ENCODE measurements around the gene NECTIN2.

DNA sequence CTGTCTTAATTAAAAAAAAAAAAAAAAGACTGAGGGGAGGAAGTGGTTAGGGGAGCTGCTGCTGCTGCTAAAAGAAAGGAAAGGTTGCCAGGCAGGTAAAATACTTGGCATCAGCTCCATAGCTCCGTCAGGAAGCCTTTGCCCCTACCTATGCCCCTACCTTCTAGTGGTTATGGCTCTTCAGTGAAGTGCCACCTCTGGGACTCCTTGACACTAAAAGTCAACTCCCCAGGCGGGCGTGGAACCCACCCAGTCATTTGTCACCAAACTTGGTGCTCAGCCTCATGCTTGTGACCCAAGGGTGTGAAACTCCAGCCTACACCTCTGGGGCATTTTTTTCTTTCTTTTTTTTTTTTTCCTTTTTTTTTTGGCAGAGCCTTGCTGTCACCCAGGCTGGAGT, 4.9 kb upstream of the NECTIN2 start:
- TF ChIP-seq, protein P1, sequence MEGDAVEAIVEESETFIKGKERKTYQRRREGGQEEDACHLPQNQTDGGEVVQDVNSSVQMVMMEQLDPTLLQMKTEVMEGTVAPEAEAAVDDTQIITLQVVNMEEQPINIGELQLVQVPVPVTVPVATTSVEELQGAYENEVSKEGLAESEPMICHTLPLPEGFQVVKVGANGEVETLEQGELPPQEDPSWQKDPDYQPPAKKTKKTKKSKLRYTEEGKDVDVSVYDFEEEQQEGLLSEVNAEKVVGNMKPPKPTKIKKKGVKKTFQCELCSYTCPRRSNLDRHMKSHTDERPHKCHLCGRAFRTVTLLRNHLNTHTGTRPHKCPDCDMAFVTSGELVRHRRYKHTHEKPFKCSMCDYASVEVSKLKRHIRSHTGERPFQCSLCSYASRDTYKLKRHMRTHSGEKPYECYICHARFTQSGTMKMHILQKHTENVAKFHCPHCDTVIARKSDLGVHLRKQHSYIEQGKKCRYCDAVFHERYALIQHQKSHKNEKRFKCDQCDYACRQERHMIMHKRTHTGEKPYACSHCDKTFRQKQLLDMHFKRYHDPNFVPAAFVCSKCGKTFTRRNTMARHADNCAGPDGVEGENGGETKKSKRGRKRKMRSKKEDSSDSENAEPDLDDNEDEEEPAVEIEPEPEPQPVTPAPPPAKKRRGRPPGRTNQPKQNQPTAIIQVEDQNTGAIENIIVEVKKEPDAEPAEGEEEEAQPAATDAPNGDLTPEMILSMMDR (IDR thresholded peaks at IDR 0.05), result no peak
- no peak for TF ChIP-seq POLR2A (IDR thresholded peaks at IDR 0.05)
